OCI-M1 (cell line): ENCODE results near the gene EXOC6B.
A peak's percentile ranks its signal among the peaks of the same experiment; 100 is the strongest.
"Not testable (repeated sequence)": the region's sequence is repeated elsewhere in the genome, so short reads cannot be mapped to it uniquely, and the experiment has no call there.

Experiments used
- DNase-seq: peaks from one replicate; lab custom pipeline; 2025; lab: John Stamatoyannopoulos, UW

The EXOC6B gene

DNA sequence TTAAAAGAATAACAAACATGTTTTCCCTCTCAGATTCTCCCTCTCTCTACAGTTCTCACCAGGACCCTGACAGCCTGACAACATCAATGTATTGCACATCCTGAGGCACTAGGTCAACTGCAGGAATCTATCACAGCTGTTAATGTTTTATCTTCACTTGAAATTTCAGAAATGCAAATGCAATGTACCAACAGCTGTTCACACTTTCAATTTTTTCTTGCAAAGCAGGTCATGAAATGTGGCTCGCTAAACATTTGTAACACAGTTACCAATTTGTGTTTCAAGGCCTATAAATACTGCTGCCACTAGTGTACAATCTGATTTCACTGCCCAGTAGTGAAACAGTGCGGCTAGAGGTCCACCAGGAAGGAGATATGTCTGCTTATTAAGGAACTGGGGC is 147.8 kb downstream of the EXOC6B start:
- no peak for DNase-seq

DNA sequence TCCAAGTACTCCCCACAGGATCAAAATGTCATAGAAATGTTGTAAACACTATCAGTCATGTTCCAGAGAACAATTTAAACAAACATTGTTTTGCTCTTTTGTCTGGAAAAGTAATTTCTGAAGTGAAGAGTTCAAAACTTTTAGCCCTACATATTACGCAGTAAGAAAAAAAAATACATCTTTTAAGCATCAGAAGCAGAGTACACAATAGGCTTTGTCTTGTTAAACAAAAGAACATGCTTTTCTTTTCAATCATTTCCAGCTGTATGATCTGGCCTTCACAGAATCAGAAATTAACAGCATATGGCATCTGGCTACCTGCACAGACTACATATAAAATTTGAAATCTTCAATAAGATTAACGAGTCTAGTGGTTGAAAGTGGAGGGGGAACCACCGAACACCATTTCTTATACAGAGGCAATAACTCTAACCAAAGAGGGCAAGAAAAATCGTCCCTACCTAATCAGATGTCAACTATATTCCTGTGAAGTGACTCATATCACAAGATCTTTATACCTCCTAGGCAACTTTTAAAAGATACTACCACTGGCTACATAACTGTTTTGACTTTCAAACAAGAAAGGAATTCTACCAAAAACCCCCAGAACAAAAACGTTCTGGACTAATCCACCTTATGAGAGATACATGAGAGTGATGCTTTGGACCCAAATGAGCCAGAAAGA is 149.3 kb downstream of the EXOC6B start:
- DNase-seq, result no peak

DNA sequence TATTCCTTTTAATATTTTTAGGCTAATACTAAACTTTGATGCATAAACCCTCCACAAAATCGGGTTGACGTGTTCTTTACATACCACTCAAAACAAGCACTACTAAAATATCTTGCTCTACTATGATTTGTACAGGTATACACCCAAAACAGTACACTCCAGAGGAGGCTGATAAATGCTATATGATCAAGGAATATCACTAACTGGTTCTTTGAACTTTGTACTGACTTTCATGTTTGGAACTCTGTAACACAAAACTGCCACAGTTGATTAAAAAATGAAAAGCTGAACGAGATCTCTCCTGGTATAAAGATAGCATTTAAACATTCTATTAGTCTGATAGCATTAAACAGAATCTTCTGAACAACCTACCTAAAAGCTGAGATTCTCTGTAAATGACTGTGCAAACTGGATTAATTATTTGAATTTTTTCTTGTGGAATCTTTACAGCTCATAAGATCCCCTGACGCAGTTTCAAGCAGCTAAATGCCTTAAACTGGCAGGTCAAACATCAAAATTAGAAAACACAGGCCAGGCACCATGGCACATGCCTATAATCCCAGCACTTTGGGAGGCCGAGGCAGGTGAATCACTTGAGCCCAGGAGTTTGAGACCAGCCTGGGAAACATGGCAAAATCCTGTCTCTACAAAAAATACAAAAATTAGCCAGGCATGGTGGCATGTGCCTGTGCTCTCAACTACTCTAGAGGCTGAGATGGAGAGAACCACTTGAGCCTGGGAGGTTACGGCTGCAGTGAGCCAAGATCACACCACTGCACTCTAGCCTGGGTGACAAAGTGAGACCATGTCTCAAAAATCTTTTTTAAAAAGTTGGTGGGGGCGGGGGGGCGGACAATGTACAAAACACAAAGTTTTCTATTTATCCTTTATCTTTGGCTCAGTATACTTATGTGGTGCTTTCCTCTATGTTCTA is 150.6 kb downstream of the EXOC6B start:
- no peak for DNase-seq

DNA sequence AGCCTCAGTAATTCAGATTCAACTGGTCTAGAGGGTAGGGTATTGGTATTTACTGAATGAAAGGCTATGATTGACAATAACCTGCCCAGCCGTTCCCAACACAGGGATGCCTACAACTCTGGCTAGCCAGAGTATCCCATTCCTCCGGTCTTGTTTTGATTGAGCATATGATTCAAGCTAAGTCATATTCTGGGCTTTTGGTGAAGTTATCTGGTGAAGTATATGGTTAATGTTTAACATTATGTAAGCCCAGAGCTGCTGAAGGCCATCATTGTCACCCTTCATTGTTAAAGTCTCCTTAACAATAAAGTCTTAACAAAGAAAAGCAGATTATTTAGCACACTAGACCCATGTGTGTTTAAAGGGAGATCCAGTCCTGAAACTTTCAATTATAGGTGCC is 152.6 kb downstream of the EXOC6B start:
- DNase-seq, result no peak

DNA sequence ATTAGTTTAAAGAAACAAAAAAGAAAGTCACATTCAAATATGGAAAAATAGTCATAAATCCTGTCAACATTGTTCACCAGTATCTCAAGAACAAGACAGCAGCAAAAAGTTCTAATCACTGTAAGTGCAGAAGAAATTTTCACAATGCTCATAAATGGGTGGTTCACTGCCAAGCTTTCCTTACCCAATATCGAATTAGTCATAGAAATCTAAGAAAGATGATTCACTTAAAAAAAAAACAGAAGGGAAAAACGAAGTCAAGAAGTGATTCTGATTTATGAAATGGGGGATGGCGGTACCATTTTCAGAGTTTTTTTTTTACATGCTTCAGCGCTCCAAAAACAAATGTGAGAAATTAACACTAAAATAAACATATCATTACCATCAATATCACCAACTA is 156.7 kb downstream of the EXOC6B start:
- no peak for DNase-seq

DNA sequence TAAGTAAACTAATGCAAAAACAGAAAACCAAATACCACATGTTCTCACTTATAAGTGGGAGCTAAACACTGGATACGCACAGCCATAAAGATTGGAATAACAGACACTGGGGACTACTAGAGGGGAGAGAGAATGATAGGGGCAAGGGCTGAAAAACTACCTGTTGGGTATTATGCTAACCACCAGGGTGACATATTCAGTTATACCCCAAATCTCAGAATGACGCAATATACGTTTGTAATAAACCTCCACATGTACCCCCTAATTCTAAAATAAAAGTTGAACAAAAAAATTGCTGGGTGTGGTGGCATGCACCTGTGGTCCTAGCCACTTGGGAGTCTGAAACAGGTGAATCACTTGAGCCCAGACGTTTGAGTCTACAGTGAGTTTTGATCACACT is 157.2 kb downstream of the EXOC6B start:
- no peak for DNase-seq

DNA sequence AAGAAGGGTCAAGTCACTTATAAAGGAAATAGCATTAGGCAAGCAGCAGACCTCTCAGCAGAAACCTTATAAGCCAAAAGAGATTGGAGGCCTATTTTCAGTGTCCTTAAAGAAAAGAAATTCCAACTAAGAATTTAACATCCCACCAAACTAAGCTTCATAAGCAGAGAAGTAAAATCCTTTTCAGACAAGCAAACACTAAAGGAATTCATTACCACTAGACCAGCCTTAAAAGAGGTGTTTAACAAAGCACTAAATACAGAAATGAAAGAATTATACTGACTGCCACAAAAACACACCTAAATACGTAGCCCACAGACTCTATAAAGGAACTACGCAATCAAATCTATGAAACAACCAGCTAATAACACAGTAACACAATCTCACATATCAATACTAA is 160.4 kb downstream of the EXOC6B start:
- no peak for DNase-seq

DNA sequence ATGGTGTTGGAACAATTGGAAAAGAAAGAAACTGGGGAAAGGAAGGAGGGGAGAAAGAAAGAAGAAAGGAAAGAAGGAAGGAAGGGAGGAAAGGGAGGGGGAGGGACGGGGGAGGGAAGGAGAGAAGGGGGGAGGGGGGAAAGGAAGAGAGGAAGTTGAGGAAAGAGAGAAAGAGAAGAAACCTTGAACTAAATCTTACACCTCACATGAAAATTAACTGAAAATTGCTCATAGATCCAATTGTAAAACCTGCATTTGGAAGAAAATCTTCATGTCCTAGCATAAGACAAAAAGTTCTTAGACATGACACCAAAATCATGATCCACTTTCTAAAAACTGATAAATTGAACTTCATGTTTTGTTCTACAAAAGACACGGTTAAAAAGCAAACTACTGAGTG is 163.8 kb downstream of the EXOC6B start:
- no peak for DNase-seq

DNA sequence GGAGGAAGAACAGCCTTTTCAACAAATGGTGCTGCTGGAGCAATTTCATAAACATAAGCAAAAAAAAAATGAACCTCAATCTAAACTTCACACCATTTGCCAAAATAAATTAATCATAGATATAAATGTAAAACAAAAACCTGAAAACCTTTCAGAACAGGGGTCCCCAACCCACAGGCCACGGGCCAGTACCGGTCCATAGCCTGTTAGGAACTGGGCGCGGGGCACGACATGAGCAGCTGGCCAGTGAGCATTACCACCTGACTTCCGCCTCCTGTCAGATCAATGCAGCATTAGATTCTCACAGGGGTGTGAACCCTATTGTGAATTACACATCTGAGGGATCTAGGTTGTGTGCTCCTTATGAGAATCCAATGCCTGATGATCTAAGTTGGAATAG is 176.0 kb downstream of the EXOC6B start:
- no peak for DNase-seq

DNA sequence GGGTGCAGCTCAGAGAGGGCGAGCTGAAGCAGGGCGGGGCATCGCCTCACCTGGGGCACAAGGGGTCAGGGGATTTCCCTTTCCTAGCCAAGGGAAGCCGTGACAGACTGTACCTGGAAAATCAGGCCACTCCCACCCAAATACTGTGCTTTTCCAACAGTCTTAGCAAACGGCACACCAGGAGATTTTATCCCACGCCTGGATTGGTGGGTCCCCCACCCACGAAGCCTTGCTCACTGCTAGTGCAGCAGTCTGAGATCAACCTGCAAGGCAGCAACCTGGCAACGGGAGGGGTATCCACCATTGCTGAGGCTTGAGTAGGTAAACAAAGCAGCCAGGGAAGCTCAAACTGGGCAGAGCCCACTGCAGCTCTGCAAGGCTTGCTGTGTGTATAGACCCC is 184.6 kb downstream of the EXOC6B start:
- DNase-seq, result not testable (repeated sequence)

DNA sequence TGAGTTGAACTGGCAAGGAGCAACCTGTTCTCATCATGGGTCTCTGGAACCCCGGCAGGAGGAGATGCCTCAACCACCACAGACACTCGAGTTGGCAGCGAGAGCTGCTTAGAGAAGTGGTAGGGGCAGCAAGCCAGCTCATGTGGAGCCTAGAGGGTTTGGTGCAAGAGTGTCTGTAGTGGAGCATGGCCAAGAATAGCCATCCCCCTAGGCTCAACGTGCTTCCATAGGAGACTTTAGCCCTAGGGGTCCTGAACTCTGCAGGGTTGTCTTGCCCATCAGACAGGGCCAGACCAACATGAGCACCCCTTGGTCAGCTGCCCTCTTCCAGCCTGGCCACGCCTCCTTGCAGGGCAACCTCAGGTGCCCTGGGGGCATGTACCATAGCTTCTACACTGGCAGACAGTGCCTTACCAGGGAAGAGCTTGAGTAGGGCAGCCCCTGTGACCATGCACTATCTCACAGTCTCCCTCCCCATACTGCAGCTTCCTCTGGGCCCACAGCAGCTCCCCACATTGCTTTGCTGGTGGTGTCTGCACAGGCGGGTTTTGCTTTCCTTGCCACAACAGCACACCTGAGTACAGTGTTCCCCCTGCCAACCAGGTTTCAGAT is 187.1 kb downstream of the EXOC6B start:
- no peak for DNase-seq

DNA sequence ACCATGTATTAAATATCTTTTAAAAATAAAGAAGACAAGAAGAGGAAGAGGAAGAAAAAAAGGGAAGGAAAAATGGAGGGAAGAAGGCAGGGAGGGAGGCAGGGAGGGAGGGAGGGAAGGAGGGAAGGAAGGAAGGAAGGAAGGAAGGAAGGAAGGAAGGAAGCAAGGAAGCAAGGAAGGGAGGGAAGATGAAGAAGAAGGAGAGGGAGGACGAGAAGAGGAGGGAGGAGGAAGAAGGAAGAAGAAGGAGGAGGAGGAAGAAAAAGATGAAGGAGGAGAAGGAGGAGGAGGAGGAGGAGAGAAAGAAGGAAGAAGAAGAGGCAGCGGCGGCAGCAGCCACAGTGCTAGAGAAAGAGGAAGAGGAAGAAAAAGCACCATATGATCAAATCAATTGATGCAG is 189.6 kb downstream of the EXOC6B start:
- no peak for DNase-seq

DNA sequence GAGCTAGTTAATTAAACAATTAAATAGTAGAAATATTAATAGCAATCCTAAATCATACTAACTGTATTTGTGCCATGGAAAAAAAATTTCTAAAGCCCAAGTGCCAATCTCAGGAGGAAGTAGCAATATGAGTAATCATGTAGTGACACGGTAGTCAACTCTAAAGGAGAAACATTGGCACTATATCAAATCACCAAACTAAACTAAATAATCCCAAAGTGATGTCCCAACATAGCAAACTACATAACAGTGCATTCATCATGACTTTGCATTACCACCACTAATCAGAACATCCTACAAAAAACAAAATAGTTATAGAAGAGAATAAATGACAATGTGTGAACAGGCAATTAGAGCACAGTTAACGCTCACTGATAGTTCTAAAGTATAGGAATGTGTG is 195.1 kb downstream of the EXOC6B start:
- no peak for DNase-seq

DNA sequence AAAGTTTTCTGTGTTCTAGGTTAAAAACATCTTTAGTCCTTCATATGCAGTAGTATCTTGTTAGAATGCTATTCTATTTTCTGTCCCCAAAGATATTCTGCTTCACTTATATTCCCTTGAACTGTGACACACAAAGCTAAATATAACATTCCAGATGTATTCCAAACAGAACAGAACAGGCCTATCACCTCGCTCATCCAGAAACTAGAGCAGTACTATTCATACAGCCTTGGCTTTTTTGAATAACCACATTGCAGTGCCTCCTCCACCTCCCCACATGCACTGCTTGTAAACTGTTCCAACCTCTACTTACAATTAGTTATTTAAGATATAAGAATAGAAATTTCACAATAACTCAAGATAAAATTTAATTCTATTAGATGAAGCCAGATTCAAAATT is 196.8 kb downstream of the EXOC6B start:
- DNase-seq, result no peak

DNA sequence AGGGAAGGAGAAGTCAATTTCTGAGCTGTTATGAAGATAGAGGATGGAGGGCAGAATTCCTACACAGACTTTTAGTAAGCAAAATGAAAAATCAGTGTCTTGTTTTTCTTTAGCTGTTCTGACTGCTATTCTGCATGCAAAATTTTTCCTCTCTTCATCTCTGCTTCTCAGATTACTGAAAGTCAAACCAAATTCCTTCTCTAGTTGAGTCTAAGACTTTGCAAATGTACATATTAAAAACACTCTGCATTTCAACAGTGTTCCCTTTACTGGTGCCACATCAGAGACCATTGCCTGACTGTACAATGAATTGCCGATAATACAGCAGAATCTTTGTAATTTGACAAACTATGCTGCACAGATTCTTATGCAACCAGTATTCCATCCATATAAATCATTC is 198.8 kb downstream of the EXOC6B start:
- DNase-seq, result no peak

DNA sequence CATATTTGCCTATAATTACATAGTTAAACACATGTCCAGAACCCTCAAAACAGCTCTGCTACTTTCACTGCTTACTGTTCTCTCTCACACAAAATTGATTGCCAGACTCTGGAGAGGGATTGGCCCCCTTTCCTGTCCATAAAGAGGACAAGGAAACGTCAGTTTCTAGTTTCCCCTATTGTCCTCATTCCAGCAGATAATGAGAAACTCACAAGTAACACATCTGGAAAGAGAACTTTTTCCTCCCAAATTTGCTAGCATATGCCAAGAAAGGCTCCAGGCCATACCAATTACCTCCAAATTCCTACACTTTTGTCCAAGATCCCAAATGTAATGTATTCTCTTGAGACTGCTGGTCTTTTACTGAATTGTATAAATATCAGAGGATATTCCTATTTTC is 200.5 kb downstream of the EXOC6B start:
- no peak for DNase-seq

DNA sequence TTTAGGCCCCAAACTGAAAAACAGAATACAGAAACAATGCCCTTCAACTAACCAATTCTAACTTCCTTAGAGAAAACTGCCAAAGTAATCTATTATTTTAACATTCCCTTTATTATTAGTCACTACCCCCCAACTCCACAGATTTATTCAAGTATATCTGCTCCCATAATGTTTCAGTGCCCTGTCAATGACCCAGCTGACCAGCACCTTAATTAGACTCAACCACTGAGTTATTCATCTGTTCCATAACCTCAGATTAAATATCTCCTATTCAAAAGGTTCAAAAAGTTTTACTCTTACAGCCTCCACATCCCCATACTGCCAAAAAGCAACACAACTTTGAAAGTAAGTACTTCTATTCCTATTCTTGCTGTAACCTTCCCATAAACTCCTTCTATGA is 202.4 kb downstream of the EXOC6B start:
- no peak for DNase-seq

DNA sequence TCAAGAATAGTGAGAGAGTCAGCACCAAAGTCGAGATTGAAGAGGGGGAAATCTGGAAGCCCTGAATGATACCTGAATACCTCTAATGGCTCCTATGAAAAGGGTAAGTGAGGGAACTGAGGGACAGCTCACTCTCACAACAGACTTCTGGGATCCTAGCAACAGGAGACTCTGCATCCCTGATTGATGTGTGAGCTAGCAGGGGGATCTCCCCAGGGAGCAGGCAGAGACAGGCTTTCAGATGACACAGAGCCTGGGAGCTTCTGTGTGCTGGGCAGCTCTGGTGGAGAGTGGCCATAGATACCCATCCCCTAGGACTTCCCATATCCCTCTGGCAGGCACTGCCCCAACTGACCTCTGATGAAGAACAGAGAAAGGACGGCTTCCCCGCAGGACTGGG is 206.2 kb downstream of the EXOC6B start:
- DNase-seq, result no peak

DNA sequence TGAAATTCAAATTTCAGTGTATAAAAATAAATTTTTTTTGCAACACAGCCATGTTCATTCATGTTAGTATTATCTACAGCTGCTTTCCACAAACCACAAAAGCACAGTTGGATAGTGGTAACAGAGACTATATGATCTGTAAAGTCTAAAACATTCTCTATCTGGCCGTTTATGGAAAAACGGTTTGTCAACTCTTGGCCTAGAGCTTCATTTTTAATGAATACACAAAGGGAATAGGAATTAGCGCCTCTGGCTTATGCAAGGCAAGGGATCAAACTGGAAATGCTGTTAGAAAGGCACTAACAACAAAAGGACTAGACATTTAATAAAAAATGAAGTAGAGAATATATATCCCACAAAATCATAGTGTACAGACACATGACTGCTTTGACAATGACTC is 211.9 kb downstream of the EXOC6B start:
- peak; percentile 43 for DNase-seq

DNA sequence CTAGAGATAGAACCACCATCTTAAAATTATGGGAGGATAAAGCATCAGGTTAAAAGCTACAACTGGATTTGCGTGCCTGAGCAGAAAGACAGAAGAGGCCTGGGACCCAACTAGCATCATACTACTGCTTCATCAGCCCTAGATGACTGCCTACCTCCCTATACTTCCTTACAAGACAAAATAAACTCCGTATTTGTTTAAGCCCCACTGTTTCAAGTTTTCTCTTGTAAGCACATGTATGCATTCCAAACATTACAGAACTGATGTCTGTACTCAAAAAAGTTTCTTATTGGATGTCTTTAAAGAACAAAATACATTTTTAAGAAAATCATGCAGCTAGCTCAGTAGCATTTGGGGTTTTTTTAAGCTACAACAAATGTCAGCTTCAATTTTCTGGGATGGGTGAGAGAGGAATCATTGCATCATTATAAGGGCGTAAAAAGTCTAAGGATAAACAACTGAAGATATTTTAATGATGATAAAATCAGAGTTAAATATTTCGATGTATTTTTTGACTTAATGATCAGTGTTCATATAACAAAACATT is 213.1 kb downstream of the EXOC6B start:
- no peak for DNase-seq

DNA sequence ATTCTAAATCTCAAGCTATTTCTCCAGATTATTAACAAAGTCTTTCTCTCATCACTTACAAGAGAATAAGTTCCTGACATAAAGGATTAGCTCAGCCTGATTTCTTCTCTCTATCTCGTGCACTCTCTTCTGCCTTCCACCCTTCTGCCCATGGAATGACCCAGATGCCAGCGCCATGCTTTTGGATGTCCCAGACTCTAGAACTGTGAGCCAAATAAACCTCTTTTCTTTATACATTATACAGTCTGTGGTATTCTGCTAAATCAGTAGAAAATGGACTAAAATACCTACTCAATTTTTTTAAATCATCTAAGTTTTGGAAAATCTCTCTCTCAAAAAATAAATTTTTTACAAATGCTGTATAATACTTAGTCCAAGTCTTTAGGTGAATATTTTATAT is 218.6 kb downstream of the EXOC6B start:
- DNase-seq, result no peak

DNA sequence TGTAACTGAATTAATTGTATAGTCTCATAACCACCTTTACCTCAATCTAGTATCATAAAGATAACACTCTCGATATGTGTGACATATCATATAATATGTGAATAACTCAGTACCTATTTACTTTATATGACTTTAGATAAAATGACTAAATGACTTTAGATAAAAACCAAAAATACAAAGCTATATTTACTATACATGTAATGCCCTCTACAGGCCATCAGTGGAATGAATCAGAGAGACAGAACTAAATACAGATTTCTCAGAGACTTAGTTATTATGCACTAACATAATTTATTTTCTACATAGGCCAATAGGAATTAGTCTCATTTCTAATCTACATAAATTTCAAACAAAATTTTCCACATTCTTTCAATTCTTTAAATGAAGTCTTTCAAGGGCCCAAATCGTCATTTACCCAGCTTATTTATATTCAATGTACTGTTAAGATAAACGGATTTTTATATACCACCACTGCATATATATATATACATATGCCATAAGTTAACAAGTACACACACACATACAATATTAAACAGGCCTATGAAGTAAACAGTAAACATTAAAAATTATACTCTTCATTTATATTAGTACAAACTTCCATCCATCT is 219.9 kb downstream of the EXOC6B start:
- peak; percentile 24 for DNase-seq
